ENCODE data around the gene NMNAT2. TPM values are rescaled to one million over a fixed set of nuclear protein-coding genes. Genes with fewer than 3 reads are reported as not detected.

The NMNAT2 gene
- total RNA-seq, 3 donors from 2014 or later: not detected

- Mint-ChIP-seq H3K4me1 (ENCODE audit: low read depth) (no peaks in the 10 kb centered on the region), H3K27me3 (ENCODE audit: low read depth) (peaks cover 8% of the 10 kb centered on the region), H3K9me3 (no peaks in the 10 kb centered on the region), H3K4me3 (no peak overlapping the region), H3K36me3 (ENCODE audit: insufficient read depth) (no peaks in the 10 kb centered on the region)
- ATAC-seq (no peak), DNase-seq (no peak)
These were observed 132.4 kb downstream of the NMNAT2 start for GRCh38 chr1:183285746-183286145.

- Mint-ChIP-seq H3K4me1 (ENCODE audit: low read depth) (no peaks in the 10 kb centered on the region), H3K4me3 (no peak overlapping the region), H3K27me3 (ENCODE audit: low read depth) (peaks cover 8% of the 10 kb centered on the region), H3K9me3 (no peaks in the 10 kb centered on the region), H3K36me3 (ENCODE audit: insufficient read depth) (no peaks in the 10 kb centered on the region)
- ATAC-seq (no peak), DNase-seq (no peak)
These were observed 132.9 kb downstream of the NMNAT2 start for GRCh38 chr1:183285256-183285655.

- Mint-ChIP-seq H3K27me3 (ENCODE audit: low read depth) (peaks cover 8% of the 10 kb centered on the region), H3K9me3 (no peaks in the 10 kb centered on the region), H3K4me3 (no peak overlapping the region), H3K36me3 (ENCODE audit: insufficient read depth) (no peaks in the 10 kb centered on the region), H3K4me1 (ENCODE audit: low read depth) (no peaks in the 10 kb centered on the region)
- ATAC-seq: no peak
- no peak for DNase-seq
These were observed 134.1 kb downstream of the NMNAT2 start for GRCh38 chr1:183284086-183284485.

- Mint-ChIP-seq H3K36me3 (ENCODE audit: insufficient read depth) (no peaks in the 10 kb centered on the region), H3K4me3 (no peak overlapping the region), H3K27me3 (ENCODE audit: low read depth) (peaks cover 7% of the 10 kb centered on the region), H3K4me1 (ENCODE audit: low read depth) (no peaks in the 10 kb centered on the region), H3K9me3 (no peaks in the 10 kb centered on the region)
- ATAC-seq (no peak), DNase-seq (no peak)
These were observed 134.9 kb downstream of the NMNAT2 start for GRCh38 chr1:183283286-183283685.

GRCh38 chr1:183282101-183282855 lies 135.9 kb downstream of the NMNAT2 start:
- no peak for DNase-seq
- H3K36me3 Mint-ChIP-seq (ENCODE audit: insufficient read depth): no peaks in the 10 kb centered on the region
- no peaks in the 10 kb centered on the region for H3K4me1 Mint-ChIP-seq (ENCODE audit: low read depth)
- H3K4me3 Mint-ChIP-seq: no peak overlapping the region
- H3K9me3 Mint-ChIP-seq: no peaks in the 10 kb centered on the region
- peaks cover 7% of the 10 kb centered on the region for H3K27me3 Mint-ChIP-seq (ENCODE audit: low read depth)
- ATAC-seq: no peak

GRCh38 chr1:183281553-183282091 lies 136.6 kb downstream of the NMNAT2 start:
- peaks cover 7% of the 10 kb centered on the region for H3K27me3 Mint-ChIP-seq (ENCODE audit: low read depth)
- no peaks in the 10 kb centered on the region for H3K4me1 Mint-ChIP-seq (ENCODE audit: low read depth)
- H3K4me3 Mint-ChIP-seq: no peak overlapping the region

GRCh38 chr1:183281039-183281438 lies 137.1 kb downstream of the NMNAT2 start:
- H3K9me3 Mint-ChIP-seq: no peaks in the 10 kb centered on the region
- no peak for DNase-seq
- no peaks in the 10 kb centered on the region for H3K36me3 Mint-ChIP-seq (ENCODE audit: insufficient read depth)
- H3K4me1 Mint-ChIP-seq (ENCODE audit: low read depth): no peaks in the 10 kb centered on the region
- ATAC-seq: no peak
- peaks cover 7% of the 10 kb centered on the region for H3K27me3 Mint-ChIP-seq (ENCODE audit: low read depth)
- H3K4me3 Mint-ChIP-seq: no peak overlapping the region

More at GRCh38 chr1:183281553-183282091, 136.6 kb downstream of the NMNAT2 start:
- Mint-ChIP-seq H3K36me3 (ENCODE audit: insufficient read depth) (no peaks in the 10 kb centered on the region), H3K9me3 (no peaks in the 10 kb centered on the region)
- DNase-seq (peak; percentile 62), ATAC-seq (peak; percentile 68 to 75)

GRCh38 chr1:183279835-183280234 lies 138.3 kb downstream of the NMNAT2 start:
- H3K4me1 Mint-ChIP-seq (ENCODE audit: low read depth): no peaks in the 10 kb centered on the region
- H3K9me3 Mint-ChIP-seq: no peaks in the 10 kb centered on the region
- ATAC-seq (no peak), DNase-seq (no peak)
- H3K36me3 Mint-ChIP-seq (ENCODE audit: insufficient read depth): no peaks in the 10 kb centered on the region
- H3K27me3 Mint-ChIP-seq (ENCODE audit: low read depth): peaks cover 12% of the 10 kb centered on the region
- H3K4me3 Mint-ChIP-seq: no peak overlapping the region

- no peaks in the 10 kb centered on the region for H3K36me3 Mint-ChIP-seq (ENCODE audit: insufficient read depth)
- H3K9me3 Mint-ChIP-seq: no peaks in the 10 kb centered on the region
- no peak for DNase-seq
- no peak for ATAC-seq
- no peaks in the 10 kb centered on the region for H3K4me1 Mint-ChIP-seq (ENCODE audit: low read depth)
- H3K27me3 Mint-ChIP-seq (ENCODE audit: low read depth): peaks cover 7% of the 10 kb centered on the region
- H3K4me3 Mint-ChIP-seq: no peak overlapping the region
These were observed 139.2 kb downstream of the NMNAT2 start for GRCh38 chr1:183278739-183279591.

GRCh38 chr1:183277821-183278738 lies 140.1 kb downstream of the NMNAT2 start:
- Mint-ChIP-seq H3K4me1 (ENCODE audit: low read depth) (no peaks in the 10 kb centered on the region), H3K27me3 (ENCODE audit: low read depth) (peaks cover 7% of the 10 kb centered on the region), H3K9me3 (no peaks in the 10 kb centered on the region), H3K36me3 (ENCODE audit: insufficient read depth) (no peaks in the 10 kb centered on the region), H3K4me3 (no peak overlapping the region)
- no peak for DNase-seq
- no peak for ATAC-seq

- no peak for DNase-seq
- Mint-ChIP-seq H3K9me3 (no peaks in the 10 kb centered on the region), H3K27me3 (ENCODE audit: low read depth) (peaks cover 7% of the 10 kb centered on the region), H3K36me3 (ENCODE audit: insufficient read depth) (no peaks in the 10 kb centered on the region), H3K4me1 (ENCODE audit: low read depth) (no peaks in the 10 kb centered on the region), H3K4me3 (no peak overlapping the region)
- no peak for ATAC-seq
These were observed 141.6 kb downstream of the NMNAT2 start for GRCh38 chr1:183276386-183277080.

GRCh38 chr1:183275322-183275721 lies 142.9 kb downstream of the NMNAT2 start:
- no peaks in the 10 kb centered on the region for H3K36me3 Mint-ChIP-seq (ENCODE audit: insufficient read depth)
- ATAC-seq: no peak

GRCh38 chr1:183274836-183275235 lies 143.3 kb downstream of the NMNAT2 start:
- H3K9me3 Mint-ChIP-seq: no peaks in the 10 kb centered on the region
- no peak overlapping the region for H3K4me3 Mint-ChIP-seq
- H3K36me3 Mint-ChIP-seq (ENCODE audit: insufficient read depth): no peaks in the 10 kb centered on the region
- ATAC-seq (no peak), DNase-seq (no peak)
- peaks cover 10% of the 10 kb centered on the region for H3K27me3 Mint-ChIP-seq (ENCODE audit: low read depth)
- H3K4me1 Mint-ChIP-seq (ENCODE audit: low read depth): no peaks in the 10 kb centered on the region

More at GRCh38 chr1:183275322-183275721, 142.9 kb downstream of the NMNAT2 start:
- H3K4me3 Mint-ChIP-seq: no peak overlapping the region
- DNase-seq: no peak
- H3K27me3 Mint-ChIP-seq (ENCODE audit: low read depth): peaks cover 10% of the 10 kb centered on the region
- no peaks in the 10 kb centered on the region for H3K9me3 Mint-ChIP-seq
- no peaks in the 10 kb centered on the region for H3K4me1 Mint-ChIP-seq (ENCODE audit: low read depth)

Measured in activated T-cell treated with anti-CD3 and anti-CD28 coated beads, Interleukin-2, amount 50 U/mL, for 4 hours (primary cell).